Sigmoid colon (tissue), 7 donors: Measurements from ENCODE around the gene CCDC157. TPM values are rescaled to one million over a fixed set of nuclear protein-coding genes. Genes with fewer than 3 reads are reported as not detected.

ENCODE experiments used
- DNase-seq: peaks from one replicate; pipeline ENCODE4 v3.0.0-alpha.2; 2019
- H3K27ac ChIP-seq, 4 donors: fragments of 200-600 bp; sonication (generic); one replicate each; pipeline ENCODE4 v1.5.1; 2016 to 2019; ENCODE audit warnings: mild to moderate bottlenecking in 1 of 4
- H3K27me3 ChIP-seq, 3 donors: fragments of 200-600 bp; sonication (generic); one replicate each; pipeline ENCODE4 v1.5.1; 2019; ENCODE audit warnings: mild to moderate bottlenecking in 1 of 3
- H3K36me3 ChIP-seq, 4 donors: fragments of 200-600 bp; sonication (generic); one replicate each; pipeline ENCODE4 v1.5.1; 2016 to 2019
- H3K4me1 ChIP-seq, 4 donors: fragments of 200-600 bp; sonication (generic); one replicate each; pipeline ENCODE4 v1.5.1; 2017 to 2019
- H3K4me3 ChIP-seq, 4 donors: fragments of 200-600 bp; sonication (generic); one replicate each; pipeline ENCODE4 v1.5.1; 2017 to 2019; ENCODE audit warnings: mild to moderate bottlenecking in 2 of 4, moderate library complexity in 1 of 4
- H3K9me3 ChIP-seq, 4 donors: fragments of 200-600 bp in 3 of 4; sonication (generic) in 3 of 4; one replicate each; pipeline versions ENCODE4 v1.5.1 to v1.6.1; 2013 to 2019
- EP300 ChIP-seq, 4 donors: sonication (generic); formaldehyde crosslinking; IDR thresholded peaks; one replicate each; pipeline ENCODE4 v1.6.1; 2017; ENCODE audit warnings: antibody characterized with exemption in 4 of 4
- POLR2A ChIP-seq, 2 donors: fragments of 450-650 bp; IDR thresholded peaks; one replicate each; pipeline ENCODE4 v1.6.1; 2016; ENCODE audit warnings: antibody characterized with exemption in 2 of 2, mild to moderate bottlenecking in 2 of 2, moderate library complexity in 2 of 2
- POLR2AphosphoS5 ChIP-seq, 4 donors: sonication (generic); formaldehyde crosslinking; IDR thresholded peaks; one replicate each; pipeline ENCODE4 v1.6.1; 2017; ENCODE audit warnings: antibody characterized with exemption in 4 of 4
- WGBS, 2 donors: extraction: QIAGEN DNeasy Blood & Tissue Kit; methylation state at CpG; one replicate each; pipeline ENCODE4 v1.1.7; 2013; 5-methylcytosine and 5-hydroxymethylcytosine counted together
- intact Hi-C: fragments of 100-400 bp; cut with DNase I; formaldehyde crosslinking; loops from one replicate; pipeline ENCODE4 v1.15.1; 2023
- polyA plus RNA-seq, 3 donors: library from polyadenylated mRNA; stranded (reverse); fragments of 200-250 nt; gene quantifications; one replicate each; pipeline ENCODE4 v1.2.3, GENCODE V29; 2013
- total RNA-seq, 4 donors: library from RNA; depleted of rRNA; stranded (reverse); fragments of >200 nt; gene quantifications; one replicate each; pipeline ENCODE4 v1.1.0, GENCODE V29; 2016
- TF ChIP-seq, protein P1 (sequence below), 4 experiments: fragments of 450-650 bp in 3 of 4; fragments of 200-600 bp in 1 of 4; IDR thresholded peaks; one replicate each; pipeline ENCODE4 v1.5.1; 2016 to 2019; ENCODE audit warnings: antibody characterized with exemption in 4 of 4, mild to moderate bottlenecking in 3 of 4, moderate library complexity in 2 of 4
- donor health status: healthy with polysubstance abuse.
- donor health status: Bipolar disorder and iron deficiency.
- donor health status: healthy.

CCDC157 gene
- total and polyA plus RNA-seq, 7 donors = 0.83 to 2.0 (median 1.6) TPM

- Histone ChIP-seq H3K27me3 (no peaks in the 10 kb centered on the region), H3K4me3 (no peak overlapping the region), H3K4me1 (no peaks in the 10 kb centered on the region), H3K27ac (no peak overlapping the region), H3K36me3 (peaks cover 0 to 63% (median 9%) of the 10 kb centered on the region in 4 donors), H3K9me3 (no peaks in the 10 kb centered on the region)
- 86 to 92% methylated on average over 13 of the region's 13 CpGs for WGBS, 2 donors
- TF ChIP-seq POLR2AphosphoS5 (IDR thresholded peaks at IDR 0.05) = no peak
- no peak for DNase-seq
- intact Hi-C loops = no loop called here
These were observed 51.7 kb downstream of the CCDC157 start for GRCh38 chr22:30408388-30409102.

GRCh38 chr22:30411780-30412179, 55.0 kb downstream of the CCDC157 start:
- Histone ChIP-seq H3K4me1 (no peaks in the 10 kb centered on the region), H3K27me3 (no peaks in the 10 kb centered on the region), H3K9me3 (no peaks in the 10 kb centered on the region), H3K36me3 (peaks cover 0 to 84% (median 20%) of the 10 kb centered on the region in 4 donors), H3K27ac (no peak overlapping the region), H3K4me3 (no peak overlapping the region)
- TF ChIP-seq POLR2AphosphoS5 (IDR thresholded peaks at IDR 0.05) = no peak
- TF ChIP-seq, protein P1, sequence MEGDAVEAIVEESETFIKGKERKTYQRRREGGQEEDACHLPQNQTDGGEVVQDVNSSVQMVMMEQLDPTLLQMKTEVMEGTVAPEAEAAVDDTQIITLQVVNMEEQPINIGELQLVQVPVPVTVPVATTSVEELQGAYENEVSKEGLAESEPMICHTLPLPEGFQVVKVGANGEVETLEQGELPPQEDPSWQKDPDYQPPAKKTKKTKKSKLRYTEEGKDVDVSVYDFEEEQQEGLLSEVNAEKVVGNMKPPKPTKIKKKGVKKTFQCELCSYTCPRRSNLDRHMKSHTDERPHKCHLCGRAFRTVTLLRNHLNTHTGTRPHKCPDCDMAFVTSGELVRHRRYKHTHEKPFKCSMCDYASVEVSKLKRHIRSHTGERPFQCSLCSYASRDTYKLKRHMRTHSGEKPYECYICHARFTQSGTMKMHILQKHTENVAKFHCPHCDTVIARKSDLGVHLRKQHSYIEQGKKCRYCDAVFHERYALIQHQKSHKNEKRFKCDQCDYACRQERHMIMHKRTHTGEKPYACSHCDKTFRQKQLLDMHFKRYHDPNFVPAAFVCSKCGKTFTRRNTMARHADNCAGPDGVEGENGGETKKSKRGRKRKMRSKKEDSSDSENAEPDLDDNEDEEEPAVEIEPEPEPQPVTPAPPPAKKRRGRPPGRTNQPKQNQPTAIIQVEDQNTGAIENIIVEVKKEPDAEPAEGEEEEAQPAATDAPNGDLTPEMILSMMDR (IDR thresholded peaks at IDR 0.05) = no peak
- no peak for TF ChIP-seq EP300 (IDR thresholded peaks at IDR 0.05)
- no peak for TF ChIP-seq POLR2A (IDR thresholded peaks at IDR 0.05)
- WGBS, 2 donors = 47 to 76% methylated on average over 3 of the region's 3 CpGs
- no peak for DNase-seq
- intact Hi-C loops = no loop called here

DNA sequence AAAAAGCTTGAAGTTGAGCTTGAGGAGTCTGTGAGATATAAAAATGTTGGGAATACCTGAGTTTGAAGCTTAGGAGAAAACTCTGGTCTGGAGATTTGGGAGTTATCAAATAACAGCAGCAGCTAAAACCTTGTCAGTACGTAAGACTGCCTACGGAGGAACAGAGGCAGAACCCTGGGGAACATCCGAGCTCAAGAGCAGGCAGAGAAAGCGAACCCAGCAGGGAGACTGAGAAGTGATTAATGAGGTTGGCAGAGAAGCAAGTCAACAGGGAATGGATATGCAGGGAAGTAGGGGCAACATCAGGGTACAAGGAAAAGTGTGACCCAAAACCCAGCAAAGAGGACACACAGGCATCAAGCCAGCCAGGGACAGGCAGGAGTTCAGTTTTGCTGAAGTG, 56.2 kb downstream of the CCDC157 start:
- WGBS, 2 donors = 93 to 95% methylated on average over 4 of the region's 4 CpGs
- intact Hi-C loops = no loop called here
- Histone ChIP-seq H3K9me3 (no peaks in the 10 kb centered on the region), H3K27me3 (no peaks in the 10 kb centered on the region), H3K27ac (no peak overlapping the region), H3K4me3 (no peak overlapping the region), H3K36me3 (peaks cover 2 to 84% (median 23%) of the 10 kb centered on the region in 4 donors), H3K4me1 (no peaks in the 10 kb centered on the region)
- DNase-seq = no peak
- TF ChIP-seq, protein P1 (IDR thresholded peaks at IDR 0.05) = no peak
- TF ChIP-seq POLR2A (IDR thresholded peaks at IDR 0.05) (no peak), EP300 (IDR thresholded peaks at IDR 0.05) (no peak), POLR2AphosphoS5 (IDR thresholded peaks at IDR 0.05) (no peak)

DNA sequence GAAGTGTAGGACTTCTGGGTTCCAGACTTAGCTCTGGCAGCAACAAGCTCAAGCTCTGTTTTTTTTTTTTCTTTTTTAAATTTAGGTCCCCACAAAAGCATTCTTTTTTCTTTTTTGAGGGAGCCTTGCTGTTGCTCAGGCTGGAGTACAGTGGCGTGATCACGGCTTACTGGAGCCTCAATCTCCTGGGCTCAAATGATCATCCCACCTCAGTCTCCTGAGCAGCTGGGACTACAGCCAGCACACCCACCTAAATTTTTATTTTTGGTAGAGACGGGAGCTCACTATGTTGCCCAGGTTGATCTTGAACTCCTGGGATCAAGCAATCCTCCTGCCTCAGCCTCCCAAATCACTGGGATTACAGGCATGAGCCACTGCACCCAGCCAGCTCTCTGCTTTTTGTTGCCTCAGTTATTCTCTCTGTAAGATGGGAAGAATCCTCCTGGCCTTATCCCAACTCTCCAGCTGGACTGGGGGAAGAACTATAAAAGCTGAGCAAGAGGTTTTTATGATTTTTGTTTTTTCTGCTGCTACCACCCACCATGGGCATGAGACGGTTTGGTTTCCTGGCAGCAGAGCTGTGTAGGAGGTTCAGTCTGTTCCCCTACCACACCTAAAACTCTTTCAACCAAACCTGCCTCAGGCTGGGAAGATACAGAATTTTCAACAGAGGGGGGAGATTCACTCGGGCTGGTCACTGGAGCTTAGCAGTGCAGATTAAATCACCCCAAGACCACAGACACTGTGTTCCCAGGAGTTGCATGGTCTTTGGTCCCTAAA, 57.1 kb downstream of the CCDC157 start:
- Histone ChIP-seq H3K27ac (no peak overlapping the region), H3K4me3 (no peak overlapping the region), H3K36me3 (peaks cover 7 to 84% (median 28%) of the 10 kb centered on the region in 4 donors), H3K9me3 (no peaks in the 10 kb centered on the region), H3K27me3 (no peaks in the 10 kb centered on the region), H3K4me1 (no peaks in the 10 kb centered on the region)
- TF ChIP-seq EP300 (IDR thresholded peaks at IDR 0.05) = no peak
- TF ChIP-seq, protein P1 (IDR thresholded peaks at IDR 0.05) = no peak
- no peak for TF ChIP-seq POLR2A (IDR thresholded peaks at IDR 0.05)
- TF ChIP-seq POLR2AphosphoS5 (IDR thresholded peaks at IDR 0.05) = no peak
- 86 to 91% methylated on average over 5 of the region's 5 CpGs for WGBS, 2 donors
- no peak for DNase-seq
- intact Hi-C loops = no loop called here

- Histone ChIP-seq H3K27ac (no peak overlapping the region), H3K4me1 (no peaks in the 10 kb centered on the region), H3K36me3 (peaks cover 7 to 85% (median 28%) of the 10 kb centered on the region in 4 donors), H3K27me3 (no peaks in the 10 kb centered on the region), H3K9me3 (no peaks in the 10 kb centered on the region), H3K4me3 (no peak overlapping the region)
- WGBS, 2 donors = 86 to 93% methylated on average over 4 of the region's 4 CpGs
- intact Hi-C loops = no loop called here
- no peak for DNase-seq
- TF ChIP-seq POLR2A (IDR thresholded peaks at IDR 0.05) (no peak), EP300 (IDR thresholded peaks at IDR 0.05) (no peak), POLR2AphosphoS5 (IDR thresholded peaks at IDR 0.05) (no peak)
- TF ChIP-seq, protein P1 (IDR thresholded peaks at IDR 0.05) = no peak
These were observed 57.8 kb downstream of the CCDC157 start for GRCh38 chr22:30414525-30415047.
